Nephron progenitor cell (in vitro differentiated cells): Measurements from ENCODE around the gene ELAC1.

ENCODE experiments used
- DNase-seq: peaks from one replicate; pipeline ENCODE4 v3.0.0; 2021
- H3K27ac Mint-ChIP-seq: 2 replicates; pipeline ENCODE4 v1.8.0; 2021; ENCODE audit warnings: mild to moderate bottlenecking, moderate library complexity, mixed read lengths
- H3K27me3 Mint-ChIP-seq: 2 replicates; pipeline ENCODE4 v1.8.0; 2021; ENCODE audit warnings: mild to moderate bottlenecking, low read depth, mixed read lengths; ENCODE audit not compliant: poor library complexity
- H3K36me3 Mint-ChIP-seq: 2 replicates; pipeline ENCODE4 v1.8.0; 2021; ENCODE audit warnings: low read depth, mixed read lengths
- H3K4me1 Mint-ChIP-seq: 2 replicates; pipeline ENCODE4 v1.8.0; 2021; ENCODE audit warnings: mixed read lengths
- H3K4me3 Mint-ChIP-seq: 2 replicates; pipeline ENCODE4 v1.8.0; 2021; ENCODE audit warnings: mild to moderate bottlenecking, moderate library complexity, mixed read lengths
- H3K9me3 Mint-ChIP-seq: 2 replicates; pipeline ENCODE4 v1.8.0; 2021; ENCODE audit warnings: mild to moderate bottlenecking, moderate library complexity, mixed read lengths
- CTCF ChIP-seq: fragments of 200-600 bp; sonication (generic); IDR thresholded peaks from 2 replicates; pipeline ENCODE4 v1.5.0; 2021; ENCODE audit warnings: antibody characterized with exemption

Gene ELAC1

GRCh38 chr18:51011709-51012108 is 43.9 kb downstream of the ELAC1 start:
- TF ChIP-seq CTCF = no peak
- peaks cover 8% of the 10 kb centered on the region for H3K4me1 Mint-ChIP-seq

GRCh38 chr18:51012441-51012840 is 44.6 kb downstream of the ELAC1 start:
- Mint-ChIP-seq H3K27ac (no peak overlapping the region), H3K4me3 (no peak overlapping the region), H3K36me3 (peaks cover 5% of the 10 kb centered on the region), H3K9me3 (peaks cover 7% of the 10 kb centered on the region), H3K27me3 (peaks cover 4% of the 10 kb centered on the region), H3K4me1 (peaks cover 9% of the 10 kb centered on the region)
- no peak for DNase-seq
- no peak for TF ChIP-seq CTCF

More at GRCh38 chr18:51011709-51012108, 43.9 kb downstream of the ELAC1 start:
- DNase-seq = no peak
- H3K4me3 Mint-ChIP-seq = no peak overlapping the region
- peaks cover 7% of the 10 kb centered on the region for H3K9me3 Mint-ChIP-seq
- H3K27me3 Mint-ChIP-seq = peaks cover 2% of the 10 kb centered on the region
- peaks cover 5% of the 10 kb centered on the region for H3K36me3 Mint-ChIP-seq
- no peak overlapping the region for H3K27ac Mint-ChIP-seq

GRCh38 chr18:51013259-51013658 is 45.4 kb downstream of the ELAC1 start:
- H3K4me3 Mint-ChIP-seq = no peak overlapping the region
- no peak for DNase-seq
- H3K27me3 Mint-ChIP-seq = peaks cover 5% of the 10 kb centered on the region
- peaks cover 11% of the 10 kb centered on the region for H3K4me1 Mint-ChIP-seq
- H3K27ac Mint-ChIP-seq = no peak overlapping the region
- peaks cover 7% of the 10 kb centered on the region for H3K9me3 Mint-ChIP-seq
- no peak for TF ChIP-seq CTCF
- H3K36me3 Mint-ChIP-seq = peaks cover 5% of the 10 kb centered on the region

- Mint-ChIP-seq H3K27me3 (peaks cover 2% of the 10 kb centered on the region), H3K27ac (peak overlapping the region; percentile 17), H3K4me1 (peaks cover 11% of the 10 kb centered on the region), H3K9me3 (peaks cover 7% of the 10 kb centered on the region), H3K4me3 (no peak overlapping the region), H3K36me3 (peaks cover 5% of the 10 kb centered on the region)
- no peak for TF ChIP-seq CTCF
- DNase-seq = no peak
These were observed 49.5 kb downstream of the ELAC1 start for GRCh38 chr18:51017140-51017879.

GRCh38 chr18:51020536-51020935 is 52.7 kb downstream of the ELAC1 start:
- no peak for DNase-seq

More at GRCh38 chr18:51020536-51020935, 52.7 kb downstream of the ELAC1 start:
- Mint-ChIP-seq H3K27me3 (peaks cover 2% of the 10 kb centered on the region), H3K36me3 (no peaks in the 10 kb centered on the region), H3K4me3 (no peak overlapping the region), H3K4me1 (peaks cover 11% of the 10 kb centered on the region), H3K27ac (no peak overlapping the region), H3K9me3 (peaks cover 5% of the 10 kb centered on the region)
- no peak for TF ChIP-seq CTCF
